Measurements from ENCODE around the gene ETFBKMT.

Gene ETFBKMT

GRCh38 chr12:31659087-31659942 lies at the start of gene ETFBKMT:
ETFBKMT (plus strand) TSS chr12:31659688; CDS start chr12:31661954, 2,266 bp downstream.
- DNase-seq = peak; percentile 87

- no peak for DNase-seq
Measured at GRCh38 chr12:31612819-31613218, 46.7 kb upstream of the ETFBKMT start.

- no peak for DNase-seq
Measured at GRCh38 chr12:31618228-31619025, 41.1 kb upstream of the ETFBKMT start.

- DNase-seq = no peak
Measured at GRCh38 chr12:31620311-31620710, 39.2 kb upstream of the ETFBKMT start.

- DNase-seq = no peak
Measured at GRCh38 chr12:31622038-31622437, 37.5 kb upstream of the ETFBKMT start.

- no peak for DNase-seq
Measured at GRCh38 chr12:31626270-31626995, 33.1 kb upstream of the ETFBKMT start.

- no peak for DNase-seq
Measured at GRCh38 chr12:31627456-31628054, 31.9 kb upstream of the ETFBKMT start.

GRCh38 chr12:31629756-31630732 lies 29.4 kb upstream of the ETFBKMT start:
- DNase-seq = no peak

GRCh38 chr12:31631023-31631724 lies 28.3 kb upstream of the ETFBKMT start:
- DNase-seq = no peak

- DNase-seq = no peak
Measured at GRCh38 chr12:31631809-31632208, 27.7 kb upstream of the ETFBKMT start.

- no peak for DNase-seq
Measured at GRCh38 chr12:31633464-31633863, 26.0 kb upstream of the ETFBKMT start.

- no peak for DNase-seq
Measured at GRCh38 chr12:31634620-31635019, 24.9 kb upstream of the ETFBKMT start.

- no peak for DNase-seq
Measured at GRCh38 chr12:31641509-31642090, 17.9 kb upstream of the ETFBKMT start.

GRCh38 chr12:31644536-31644935 lies 15.0 kb upstream of the ETFBKMT start:
- DNase-seq = no peak

GRCh38 chr12:31645924-31646323 lies 13.6 kb upstream of the ETFBKMT start:
- no peak for DNase-seq

- DNase-seq = no peak
Measured at GRCh38 chr12:31647086-31647491, 12.4 kb upstream of the ETFBKMT start.

- DNase-seq = no peak
Measured at GRCh38 chr12:31650918-31651317, 8.6 kb upstream of the ETFBKMT start.

GRCh38 chr12:31651893-31652521 lies 7.5 kb upstream of the ETFBKMT start:
- DNase-seq = no peak

- no peak for DNase-seq
Measured at GRCh38 chr12:31655208-31655607, 4.3 kb upstream of the ETFBKMT start.

- DNase-seq = no peak
Measured at GRCh38 chr12:31655792-31656191, 3.7 kb upstream of the ETFBKMT start.
